ENCODE measurements around the gene CDC34.

DNA sequence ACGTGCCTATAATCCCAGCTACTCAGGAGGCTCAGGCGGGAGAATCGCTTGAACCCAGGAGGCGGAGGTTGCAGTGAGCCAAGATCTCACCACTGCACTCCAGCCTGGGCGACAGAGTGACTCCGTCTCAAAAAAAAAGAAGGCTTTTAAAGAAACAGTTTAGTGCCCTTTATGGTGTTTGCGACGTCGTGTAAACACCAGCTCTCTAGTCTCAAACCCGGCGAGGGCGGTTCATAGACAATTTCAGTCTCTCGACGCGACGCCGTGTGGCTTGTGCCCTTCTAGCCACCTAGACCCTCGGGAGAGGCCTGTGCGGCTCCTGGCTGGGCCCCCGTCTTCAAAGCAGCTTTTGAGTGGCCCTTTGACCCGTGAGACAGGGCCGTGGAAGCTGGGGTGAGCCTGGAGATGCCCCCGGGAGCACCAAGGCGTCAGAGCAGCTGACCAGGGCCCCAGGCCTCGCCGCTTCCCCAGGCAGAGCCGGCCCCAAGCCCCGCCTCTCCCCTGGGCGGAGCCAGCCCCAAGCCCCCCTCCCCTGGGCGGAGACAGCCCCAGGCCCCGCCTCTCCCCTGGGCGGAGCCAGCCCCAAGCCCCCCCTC is 40.3 kb upstream of the CDC34 start:
- TF ChIP-seq CBX8 (IDR thresholded peaks at IDR 0.05) = no peak
- no peak for TF ChIP-seq CTCF (IDR thresholded peaks at IDR 0.05)
- no peak for TF ChIP-seq ESRRA (IDR thresholded peaks at IDR 0.05; ENCODE audit: borderline replicate concordance, low read length)
- no peak for TF ChIP-seq MAX (IDR thresholded peaks at IDR 0.05)
- TF ChIP-seq HDAC2 (IDR thresholded peaks at IDR 0.05) = no peak
- TF ChIP-seq, protein P1, sequence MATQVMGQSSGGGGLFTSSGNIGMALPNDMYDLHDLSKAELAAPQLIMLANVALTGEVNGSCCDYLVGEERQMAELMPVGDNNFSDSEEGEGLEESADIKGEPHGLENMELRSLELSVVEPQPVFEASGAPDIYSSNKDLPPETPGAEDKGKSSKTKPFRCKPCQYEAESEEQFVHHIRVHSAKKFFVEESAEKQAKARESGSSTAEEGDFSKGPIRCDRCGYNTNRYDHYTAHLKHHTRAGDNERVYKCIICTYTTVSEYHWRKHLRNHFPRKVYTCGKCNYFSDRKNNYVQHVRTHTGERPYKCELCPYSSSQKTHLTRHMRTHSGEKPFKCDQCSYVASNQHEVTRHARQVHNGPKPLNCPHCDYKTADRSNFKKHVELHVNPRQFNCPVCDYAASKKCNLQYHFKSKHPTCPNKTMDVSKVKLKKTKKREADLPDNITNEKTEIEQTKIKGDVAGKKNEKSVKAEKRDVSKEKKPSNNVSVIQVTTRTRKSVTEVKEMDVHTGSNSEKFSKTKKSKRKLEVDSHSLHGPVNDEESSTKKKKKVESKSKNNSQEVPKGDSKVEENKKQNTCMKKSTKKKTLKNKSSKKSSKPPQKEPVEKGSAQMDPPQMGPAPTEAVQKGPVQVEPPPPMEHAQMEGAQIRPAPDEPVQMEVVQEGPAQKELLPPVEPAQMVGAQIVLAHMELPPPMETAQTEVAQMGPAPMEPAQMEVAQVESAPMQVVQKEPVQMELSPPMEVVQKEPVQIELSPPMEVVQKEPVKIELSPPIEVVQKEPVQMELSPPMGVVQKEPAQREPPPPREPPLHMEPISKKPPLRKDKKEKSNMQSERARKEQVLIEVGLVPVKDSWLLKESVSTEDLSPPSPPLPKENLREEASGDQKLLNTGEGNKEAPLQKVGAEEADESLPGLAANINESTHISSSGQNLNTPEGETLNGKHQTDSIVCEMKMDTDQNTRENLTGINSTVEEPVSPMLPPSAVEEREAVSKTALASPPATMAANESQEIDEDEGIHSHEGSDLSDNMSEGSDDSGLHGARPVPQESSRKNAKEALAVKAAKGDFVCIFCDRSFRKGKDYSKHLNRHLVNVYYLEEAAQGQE (IDR thresholded peaks at IDR 0.05) = no peak
- TF ChIP-seq POLR2A (IDR thresholded peaks at IDR 0.05; ENCODE audit: low read length) = no peak
- TF ChIP-seq CHD2 (IDR thresholded peaks at IDR 0.05; ENCODE audit: low read length, partially characterized antibody) = no peak
- TF ChIP-seq RFX5 (IDR thresholded peaks at IDR 0.05) = no peak
- TF ChIP-seq GATA3 (IDR thresholded peaks at IDR 0.05; ENCODE audit: borderline replicate concordance) = no peak
